SJCRH30 (cell line): ENCODE measurements around the gene ALKAL2. TPM values are rescaled to one million over a fixed set of nuclear protein-coding genes. Genes with fewer than 3 reads are reported as not detected.

ENCODE experiments used
- DNase-seq, 2 experiments: peaks; one replicate each; pipeline ENCODE4 v3.0.0-alpha.2; 2015 to 2020
- H3K27ac ChIP-seq: fragments of 250-450 bp; sonication (Bioruptor Pico); 2 replicates; pipeline ENCODE4 v1.5.1; 2020; ENCODE audit warnings: mild to moderate bottlenecking, moderate library complexity
- H3K27me3 ChIP-seq: fragments of 250-450 bp; sonication (Bioruptor Pico); 2 replicates; pipeline ENCODE4 v1.5.1; 2020; ENCODE audit warnings: mild to moderate bottlenecking, moderate library complexity
- H3K36me3 ChIP-seq: fragments of 250-450 bp; sonication (Bioruptor Pico); 2 replicates; pipeline ENCODE4 v1.5.1; 2020; ENCODE audit warnings: mild to moderate bottlenecking, moderate library complexity
- H3K4me1 ChIP-seq: fragments of 250-450 bp; sonication (Bioruptor Pico); 2 replicates; pipeline ENCODE4 v1.5.1; 2020; ENCODE audit warnings: mild to moderate bottlenecking, moderate library complexity
- H3K4me3 ChIP-seq: fragments of 250-450 bp; sonication (Bioruptor Pico); 2 replicates; pipeline ENCODE4 v1.5.1; 2020; ENCODE audit warnings: mild to moderate bottlenecking, moderate library complexity
- H3K9me3 ChIP-seq: fragments of 250-450 bp; sonication (Bioruptor Pico); replicated peaks from 2 replicates; pipeline ENCODE4 v1.5.1; 2020; ENCODE audit warnings: mild to moderate bottlenecking, moderate library complexity
- total RNA-seq: library from RNA; depleted of rRNA; stranded (reverse); fragments of >200 nt; shearing (Covaris generic); gene quantifications from 2 replicates; pipeline ENCODE4 v1.2.3, GENCODE V29; 2014

Gene ALKAL2
- total RNA-seq, 1 experiment from 2014 or later, result 0.65 TPM

GRCh38 chr2:283996-284794 is 3.7 kb downstream of the ALKAL2 start:
- DNase-seq, result no peak
- peaks cover 33% of the 10 kb centered on the region for H3K36me3 ChIP-seq
- no peaks in the 10 kb centered on the region for H3K9me3 ChIP-seq
- H3K4me1 ChIP-seq, result no peaks in the 10 kb centered on the region
- H3K27me3 ChIP-seq, result no peaks in the 10 kb centered on the region
- H3K4me3 ChIP-seq, result no peak overlapping the region
- no peak overlapping the region for H3K27ac ChIP-seq

- Histone ChIP-seq H3K9me3 (no peaks in the 10 kb centered on the region), H3K36me3 (peaks cover 46% of the 10 kb centered on the region), H3K4me1 (no peaks in the 10 kb centered on the region), H3K4me3 (no peak overlapping the region), H3K27me3 (no peaks in the 10 kb centered on the region), H3K27ac (no peak overlapping the region)
- no peak for DNase-seq
These were observed 5.3 kb downstream of the ALKAL2 start for GRCh38 chr2:282371-283263.

GRCh38 chr2:281381-281780 is 6.5 kb downstream of the ALKAL2 start:
- Histone ChIP-seq H3K4me3 (no peak overlapping the region), H3K27ac (no peak overlapping the region), H3K27me3 (no peaks in the 10 kb centered on the region), H3K9me3 (no peaks in the 10 kb centered on the region), H3K4me1 (no peaks in the 10 kb centered on the region), H3K36me3 (peaks cover 59% of the 10 kb centered on the region)
- no peak for DNase-seq

GRCh38 chr2:280650-281110 is 7.2 kb downstream of the ALKAL2 start:
- Histone ChIP-seq H3K4me3 (no peak overlapping the region), H3K27me3 (no peaks in the 10 kb centered on the region), H3K4me1 (no peaks in the 10 kb centered on the region), H3K36me3 (peaks cover 62% of the 10 kb centered on the region), H3K9me3 (no peaks in the 10 kb centered on the region), H3K27ac (no peak overlapping the region)
- DNase-seq, result no peak

- H3K36me3 ChIP-seq, result peaks cover 67% of the 10 kb centered on the region
- no peak overlapping the region for H3K4me3 ChIP-seq
- no peak overlapping the region for H3K27ac ChIP-seq
- H3K27me3 ChIP-seq, result no peaks in the 10 kb centered on the region
- DNase-seq, result no peak
- H3K9me3 ChIP-seq, result no peaks in the 10 kb centered on the region
- H3K4me1 ChIP-seq, result no peaks in the 10 kb centered on the region
These were observed 7.8 kb downstream of the ALKAL2 start for GRCh38 chr2:279956-280649.

- Histone ChIP-seq H3K4me1 (no peaks in the 10 kb centered on the region), H3K4me3 (no peak overlapping the region), H3K9me3 (no peaks in the 10 kb centered on the region), H3K27me3 (no peaks in the 10 kb centered on the region), H3K36me3 (peaks cover 74% of the 10 kb centered on the region), H3K27ac (no peak overlapping the region)
- DNase-seq, result no peak
These were observed 8.5 kb downstream of the ALKAL2 start for GRCh38 chr2:279366-279765.

- Histone ChIP-seq H3K27me3 (no peaks in the 10 kb centered on the region), H3K36me3 (peaks cover 77% of the 10 kb centered on the region)
These were observed 9.0 kb downstream of the ALKAL2 start for GRCh38 chr2:278927-279320.

GRCh38 chr2:278312-278926 is 9.5 kb downstream of the ALKAL2 start:
- H3K27me3 ChIP-seq, result no peaks in the 10 kb centered on the region
- no peaks in the 10 kb centered on the region for H3K9me3 ChIP-seq
- no peaks in the 10 kb centered on the region for H3K4me1 ChIP-seq
- DNase-seq, result no peak
- no peak overlapping the region for H3K4me3 ChIP-seq
- peaks cover 82% of the 10 kb centered on the region for H3K36me3 ChIP-seq
- no peak overlapping the region for H3K27ac ChIP-seq

More at GRCh38 chr2:278927-279320, 9.0 kb downstream of the ALKAL2 start:
- no peaks in the 10 kb centered on the region for H3K4me1 ChIP-seq
- no peaks in the 10 kb centered on the region for H3K9me3 ChIP-seq
- no peak overlapping the region for H3K4me3 ChIP-seq
- DNase-seq, result no peak
- H3K27ac ChIP-seq, result no peak overlapping the region

GRCh38 chr2:275466-275865 is 12.4 kb downstream of the ALKAL2 start:
- Histone ChIP-seq H3K27me3 (no peaks in the 10 kb centered on the region), H3K9me3 (no peaks in the 10 kb centered on the region), H3K36me3 (peaks cover 74% of the 10 kb centered on the region), H3K4me3 (no peak overlapping the region), H3K27ac (no peak overlapping the region), H3K4me1 (no peaks in the 10 kb centered on the region)
- DNase-seq, result no peak

GRCh38 chr2:274503-274902 is 13.4 kb downstream of the ALKAL2 start:
- DNase-seq, result no peak
- Histone ChIP-seq H3K9me3 (no peaks in the 10 kb centered on the region), H3K4me3 (no peak overlapping the region), H3K27me3 (no peaks in the 10 kb centered on the region), H3K4me1 (no peaks in the 10 kb centered on the region), H3K27ac (no peak overlapping the region), H3K36me3 (peaks cover 71% of the 10 kb centered on the region)

GRCh38 chr2:273333-273732 is 14.6 kb downstream of the ALKAL2 start:
- Histone ChIP-seq H3K4me1 (no peaks in the 10 kb centered on the region), H3K36me3 (peaks cover 61% of the 10 kb centered on the region), H3K4me3 (no peak overlapping the region), H3K9me3 (no peaks in the 10 kb centered on the region), H3K27ac (no peak overlapping the region), H3K27me3 (no peaks in the 10 kb centered on the region)
- DNase-seq, result no peak

- Histone ChIP-seq H3K27me3 (no peaks in the 10 kb centered on the region), H3K4me1 (no peaks in the 10 kb centered on the region), H3K9me3 (no peaks in the 10 kb centered on the region), H3K27ac (no peak overlapping the region), H3K4me3 (no peak overlapping the region), H3K36me3 (peaks cover 50% of the 10 kb centered on the region)
- DNase-seq, result no peak
These were observed 16.0 kb downstream of the ALKAL2 start for GRCh38 chr2:271917-272316.

GRCh38 chr2:270861-271260 is 17.0 kb downstream of the ALKAL2 start:
- no peak overlapping the region for H3K27ac ChIP-seq
- H3K4me1 ChIP-seq, result 0 out of 2 replicates have a peak, but pooled peaks cover 3% of the 10 kb centered on the region
- DNase-seq, result no peak
- H3K36me3 ChIP-seq, result peaks cover 41% of the 10 kb centered on the region
- H3K4me3 ChIP-seq, result no peak overlapping the region
- H3K9me3 ChIP-seq, result no peaks in the 10 kb centered on the region
- H3K27me3 ChIP-seq, result no peaks in the 10 kb centered on the region

GRCh38 chr2:269356-270030 is 18.4 kb downstream of the ALKAL2 start:
- no peak overlapping the region for H3K4me3 ChIP-seq
- H3K27me3 ChIP-seq, result no peaks in the 10 kb centered on the region
- peaks cover 29% of the 10 kb centered on the region for H3K36me3 ChIP-seq
- no peak for DNase-seq
- no peak overlapping the region for H3K27ac ChIP-seq
- no peaks in the 10 kb centered on the region for H3K9me3 ChIP-seq
- H3K4me1 ChIP-seq, result 0 out of 2 replicates have a peak, but pooled peaks cover 6% of the 10 kb centered on the region
